Measurements from ENCODE around the gene MAEA. TPM values are rescaled to one million over a fixed set of nuclear protein-coding genes. Genes with fewer than 3 reads are reported as not detected.

The MAEA gene
- total RNA-seq, 2 donors from 2014 or later, result 48.8 to 72.7 TPM

DNA sequence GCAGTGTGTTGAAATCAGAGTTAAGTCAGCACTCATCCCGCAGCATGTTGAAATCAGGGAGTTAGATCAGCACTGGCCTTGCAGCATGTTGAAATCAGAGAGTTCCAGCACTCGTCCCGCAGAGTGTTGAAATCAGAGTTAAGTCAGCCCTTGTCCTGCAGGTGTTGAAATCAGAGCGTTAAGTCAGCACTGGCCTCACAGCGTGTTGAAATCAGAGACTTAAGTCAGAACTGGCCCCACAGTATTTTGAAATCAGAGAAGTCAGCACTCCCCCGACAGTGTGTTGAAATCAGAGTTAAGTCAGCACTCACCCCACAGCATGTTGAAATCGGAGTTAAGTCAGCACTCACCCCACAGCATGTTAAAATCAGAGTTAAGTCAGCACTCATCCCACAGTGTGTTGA, 46.4 kb downstream of the MAEA start:
- no peaks in the 10 kb centered on the region for H3K9me3 ChIP-seq (ENCODE audit: control insufficient read depth, low read length)

GRCh38 chr4:1337376-1337831, 47.7 kb downstream of the MAEA start:
- H3K36me3 Mint-ChIP-seq (ENCODE audit: low read depth), result peaks cover 64% of the 10 kb centered on the region
- Histone ChIP-seq H3K4me3 (ENCODE audit: low read length) (no peak overlapping the region), H3K36me3 (ENCODE audit: control insufficient read depth, insufficient read depth, low read length) (peaks cover 55% of the 10 kb centered on the region), H3K4me1 (ENCODE audit: control insufficient read depth, insufficient read depth, low read length) (no peaks in the 10 kb centered on the region), H3K27ac (ENCODE audit: low read depth, low read length) (no peak overlapping the region), H3K9me3 (ENCODE audit: control insufficient read depth, low read length) (no peaks in the 10 kb centered on the region), H3K27me3 (ENCODE audit: control insufficient read depth, insufficient read depth, low read length, poor library complexity, severe bottlenecking) (no peaks in the 10 kb centered on the region), H3K9ac (ENCODE audit: extremely low read depth, low read length, poor library complexity, severe bottlenecking) (no peak overlapping the region)
- TF ChIP-seq, protein P1, sequence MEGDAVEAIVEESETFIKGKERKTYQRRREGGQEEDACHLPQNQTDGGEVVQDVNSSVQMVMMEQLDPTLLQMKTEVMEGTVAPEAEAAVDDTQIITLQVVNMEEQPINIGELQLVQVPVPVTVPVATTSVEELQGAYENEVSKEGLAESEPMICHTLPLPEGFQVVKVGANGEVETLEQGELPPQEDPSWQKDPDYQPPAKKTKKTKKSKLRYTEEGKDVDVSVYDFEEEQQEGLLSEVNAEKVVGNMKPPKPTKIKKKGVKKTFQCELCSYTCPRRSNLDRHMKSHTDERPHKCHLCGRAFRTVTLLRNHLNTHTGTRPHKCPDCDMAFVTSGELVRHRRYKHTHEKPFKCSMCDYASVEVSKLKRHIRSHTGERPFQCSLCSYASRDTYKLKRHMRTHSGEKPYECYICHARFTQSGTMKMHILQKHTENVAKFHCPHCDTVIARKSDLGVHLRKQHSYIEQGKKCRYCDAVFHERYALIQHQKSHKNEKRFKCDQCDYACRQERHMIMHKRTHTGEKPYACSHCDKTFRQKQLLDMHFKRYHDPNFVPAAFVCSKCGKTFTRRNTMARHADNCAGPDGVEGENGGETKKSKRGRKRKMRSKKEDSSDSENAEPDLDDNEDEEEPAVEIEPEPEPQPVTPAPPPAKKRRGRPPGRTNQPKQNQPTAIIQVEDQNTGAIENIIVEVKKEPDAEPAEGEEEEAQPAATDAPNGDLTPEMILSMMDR (conservative IDR thresholded peaks at IDR 0.05), result no peak
- no peak overlapping the region for H3K4me3 Mint-ChIP-seq
- H3K27me3 Mint-ChIP-seq (ENCODE audit: insufficient read depth), result no peaks in the 10 kb centered on the region
- DNase-seq, result no peak
- no peaks in the 10 kb centered on the region for H3K4me1 Mint-ChIP-seq
- no peaks in the 10 kb centered on the region for H3K9me3 Mint-ChIP-seq
- peak overlapping the region; percentile 40 for H3K27ac Mint-ChIP-seq
- 83 to 84% methylated on average over 11 of the region's 11 CpGs for WGBS, 2 experiments (ENCODE audit: insufficient coverage in 1 of 2, insufficient read length in 1 of 2)

More for the DNA sequence above, 46.4 kb downstream of the MAEA start:
- Mint-ChIP-seq H3K27ac (no peak overlapping the region), H3K4me3 (no peak overlapping the region), H3K4me1 (no peaks in the 10 kb centered on the region), H3K27me3 (ENCODE audit: insufficient read depth) (no peaks in the 10 kb centered on the region), H3K9me3 (no peaks in the 10 kb centered on the region), H3K36me3 (ENCODE audit: low read depth) (peaks cover 62% of the 10 kb centered on the region)
- no peak overlapping the region for H3K27ac ChIP-seq (ENCODE audit: low read depth, low read length)
- H3K4me1 ChIP-seq (ENCODE audit: control insufficient read depth, insufficient read depth, low read length), result no peaks in the 10 kb centered on the region
- no peak for DNase-seq
- TF ChIP-seq, protein P1 (conservative IDR thresholded peaks at IDR 0.05), result no peak
- no peaks in the 10 kb centered on the region for H3K27me3 ChIP-seq (ENCODE audit: control insufficient read depth, insufficient read depth, low read length, poor library complexity, severe bottlenecking)
- WGBS, 2 experiments (ENCODE audit: insufficient coverage in 1 of 2, insufficient read length in 1 of 2), result 94% methylated on average over 7 of the region's 7 CpGs
- H3K4me3 ChIP-seq (ENCODE audit: low read length), result no peak overlapping the region
- peaks cover 52% of the 10 kb centered on the region for H3K36me3 ChIP-seq (ENCODE audit: control insufficient read depth, insufficient read depth, low read length)
- H3K9ac ChIP-seq (ENCODE audit: extremely low read depth, low read length, poor library complexity, severe bottlenecking), result no peak overlapping the region

DNA sequence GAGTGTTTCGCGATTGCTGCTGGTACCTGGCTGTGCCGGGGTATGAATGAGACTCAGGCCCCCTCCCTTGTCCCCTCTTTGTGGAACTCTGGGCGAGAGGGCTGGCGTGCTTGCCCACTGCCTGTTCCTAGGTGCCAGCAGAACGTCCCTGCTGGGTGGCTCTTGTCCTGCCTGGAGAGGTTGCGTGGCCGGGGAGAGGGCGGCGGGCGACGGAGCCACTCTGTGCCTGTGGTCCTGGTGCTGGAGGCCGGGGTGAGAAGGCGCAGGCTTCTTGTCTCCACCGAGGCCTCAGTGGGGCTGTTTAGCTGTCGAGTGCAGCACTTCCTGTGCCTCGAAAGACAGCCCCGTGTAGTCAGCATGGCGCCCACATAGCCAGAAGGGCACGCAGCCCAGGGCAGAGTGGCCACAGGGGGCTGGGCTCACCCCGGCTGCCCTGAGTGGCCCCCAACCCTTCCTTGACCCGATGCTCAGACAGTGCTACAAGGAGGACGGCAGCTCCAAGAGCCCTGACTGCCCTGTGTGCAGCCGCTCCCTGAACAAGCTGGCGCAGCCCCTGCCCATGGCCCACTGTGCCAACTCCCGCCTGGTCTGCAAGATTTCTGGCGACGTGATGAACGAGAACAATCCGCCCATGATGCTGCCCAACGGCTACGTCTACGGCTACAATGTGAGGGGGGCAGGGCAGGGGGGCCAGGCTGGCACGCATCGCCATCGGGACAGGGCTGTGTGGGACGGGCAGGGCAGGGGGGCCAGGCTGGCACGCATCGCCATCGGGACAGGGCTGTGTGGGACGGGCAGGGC, 48.5 kb downstream of the MAEA start:
- TF ChIP-seq, protein P1 (conservative IDR thresholded peaks at IDR 0.05), result no peak
- Mint-ChIP-seq H3K4me1 (no peaks in the 10 kb centered on the region), H3K36me3 (ENCODE audit: low read depth) (peaks cover 62% of the 10 kb centered on the region), H3K27ac (no peak overlapping the region), H3K4me3 (no peak overlapping the region), H3K27me3 (ENCODE audit: insufficient read depth) (peaks cover 1% of the 10 kb centered on the region), H3K9me3 (no peaks in the 10 kb centered on the region)
- H3K27ac ChIP-seq (ENCODE audit: low read depth, low read length), result no peak overlapping the region
- no peak overlapping the region for H3K4me3 ChIP-seq (ENCODE audit: low read length)
- no peak for DNase-seq
- no peaks in the 10 kb centered on the region for H3K4me1 ChIP-seq (ENCODE audit: control insufficient read depth, insufficient read depth, low read length)
- no peak overlapping the region for H3K9ac ChIP-seq (ENCODE audit: extremely low read depth, low read length, poor library complexity, severe bottlenecking)
- peaks cover 55% of the 10 kb centered on the region for H3K36me3 ChIP-seq (ENCODE audit: control insufficient read depth, insufficient read depth, low read length)
- no peaks in the 10 kb centered on the region for H3K27me3 ChIP-seq (ENCODE audit: control insufficient read depth, insufficient read depth, low read length, poor library complexity, severe bottlenecking)
- H3K9me3 ChIP-seq (ENCODE audit: control insufficient read depth, low read length), result no peaks in the 10 kb centered on the region
- whole genome bisulfite sequencing, 2 experiments (ENCODE audit: insufficient coverage in 1 of 2, insufficient read length in 1 of 2), result 95 to 97% methylated on average over 24 to 41 of the region's 41 CpGs

All from endodermal cell (in vitro differentiated cells).